HepG2 (cell line): ENCODE measurements around the gene TBC1D22A. TPM values are rescaled to one million over a fixed set of nuclear protein-coding genes. Genes with fewer than 3 reads are reported as not detected.

Source experiments
- ATAC-seq: fragments of 200-7000 bp; cut with Tn5 transposase; 3 replicates; pipeline ENCODE4 v1.9.1; 2020; ENCODE audit warnings: mild to moderate bottlenecking, moderate library complexity
- BruUV-seq: library from RNA; stranded (reverse); fragments of 400-500 nt; replicated peaks from 2 replicates; lab custom pipeline; 2021; lab: Mats Ljungman, UMichigan
- CTCF ChIA-PET: fragments of 300-600 bp; formaldehyde crosslinking; extraction: SDS; loops from one replicate; lab custom pipeline; 2021; ENCODE audit warnings: low total read pairs, inconsistent platforms, low intra/inter-chr PET ratio; lab: Yijun Ruan, JAX
- POLR2A ChIA-PET: fragments of 350-600 bp; sonication (Branson Sonifier 250); formaldehyde crosslinking; loops from one replicate; lab custom pipeline; 2020; ENCODE audit warnings: antibody characterized with exemption, inconsistent platforms; lab: Yijun Ruan, JAX
- DNase-seq: peaks from one replicate; pipeline ENCODE4 v3.0.0-alpha.2; 2015; ENCODE audit warnings: low spot score
- FAIRE-seq: peaks from 3 replicates; lab custom pipeline; 2011; peaks lifted over from hg19 to GRCh38; lab: Jason Lieb, UNC
- H2AFZ ChIP-seq: one replicate; pipeline ENCODE4 v1.6.1; 2011; ENCODE audit warnings: low read length, inconsistent platforms
- H3K27ac ChIP-seq: fragments of 300-600 bp; 3 replicates; pipeline ENCODE4 v1.8.0; 2011; ENCODE audit warnings: mixed run types, mild to moderate bottlenecking, mixed read lengths, low read length, inconsistent platforms; ENCODE audit not compliant: insufficient read depth; ENCODE audit errors: extremely low read length
- H3K27me3 ChIP-seq, 2 experiments: fragments of 200-600 bp in 1 of 2; 2 replicates in 1 of 2; 3 replicates in 1 of 2; pipeline versions ENCODE4 v1.6.0 to v1.8.0; 2011; ENCODE audit warnings: low read length in 2 of 2, mild to moderate bottlenecking in 2 of 2, moderate library complexity in 2 of 2, inconsistent platforms in 1 of 2; ENCODE audit not compliant: insufficient read depth in 2 of 2, control insufficient read depth in 1 of 2
- H3K36me3 ChIP-seq, 2 experiments: fragments of 200-600 bp in 1 of 2; replicated peaks in 1 of 2; 2 replicates in 1 of 2; 3 replicates in 1 of 2; pipeline versions ENCODE4 v1.5.1 to v1.8.0; 2011; ENCODE audit warnings: low read length in 2 of 2, inconsistent platforms in 1 of 2; ENCODE audit not compliant: insufficient read depth in 2 of 2, control insufficient read depth in 1 of 2
- H3K4me1 ChIP-seq: 2 replicates; pipeline ENCODE4 v1.5.1; 2012; ENCODE audit warnings: low read length, inconsistent platforms; ENCODE audit not compliant: insufficient read depth
- H3K4me2 ChIP-seq: 2 replicates; pipeline ENCODE4 v1.6.0; 2011; ENCODE audit warnings: low read depth, low read length, inconsistent platforms
- H3K4me3 ChIP-seq, 3 experiments: fragments of 200-600 bp in 1 of 3; sonication (generic), shearing (Covaris generic) in 1 of 3; replicated peaks in 1 of 3; 2 replicates each; pipeline ENCODE4 v1.5.1; 2011 to 2016; ENCODE audit warnings: low read length in 3 of 3, inconsistent platforms in 2 of 3, low read depth in 2 of 3, mild to moderate bottlenecking in 2 of 3, control low read depth in 1 of 3, mixed read lengths in 1 of 3; ENCODE audit not compliant: insufficient read depth in 1 of 3
- H3K79me2 ChIP-seq: one replicate; pipeline ENCODE4 v1.6.1; 2011; ENCODE audit warnings: low read length, inconsistent platforms; ENCODE audit not compliant: insufficient read depth
- H3K9ac ChIP-seq: 2 replicates; pipeline ENCODE4 v1.6.0; 2011; ENCODE audit warnings: mild to moderate bottlenecking, low read depth, low read length, inconsistent platforms; ENCODE audit not compliant: insufficient read depth
- H3K9me3 ChIP-seq: 2 replicates; pipeline ENCODE4 v1.5.1; 2012; ENCODE audit warnings: mild to moderate bottlenecking, low read length
- H4K20me1 ChIP-seq: 2 replicates; pipeline ENCODE4 v1.6.0; 2011; ENCODE audit warnings: inconsistent platforms, mild to moderate bottlenecking, low read length, moderate library complexity; ENCODE audit not compliant: insufficient read depth
- ASH2L ChIP-seq: fragments of 300-600, 200-600 bp; sonication (generic); IDR thresholded peaks from 2 replicates; pipeline ENCODE4 v1.7.0; 2017; ENCODE audit warnings: low read depth, mild to moderate bottlenecking, moderate library complexity, mixed read lengths, low read length; ENCODE audit not compliant: insufficient read length
- NCOA1 ChIP-seq: sonication (generic); formaldehyde crosslinking; IDR thresholded peaks from 2 replicates; pipeline ENCODE4 v1.9.0; 2021; ENCODE audit warnings: missing genetic modification reagents
- SMARCC2 ChIP-seq: fragments of 450-650 bp; IDR thresholded peaks from 2 replicates; pipeline ENCODE4 v1.6.1; 2017; ENCODE audit warnings: antibody characterized with exemption, mild to moderate bottlenecking
- ZNF121 ChIP-seq: sonication (generic); formaldehyde crosslinking; IDR thresholded peaks from 2 replicates; pipeline ENCODE4 v1.5.0; 2020; ENCODE audit warnings: mild to moderate bottlenecking, missing genetic modification reagents
- ZNF879 ChIP-seq: sonication (generic); formaldehyde crosslinking; IDR thresholded peaks from 2 replicates; pipeline ENCODE4 v1.8.1; 2023; ENCODE audit warnings: missing genetic modification reagents
- WGBS: methylation state at CpG from one replicate; pipeline ENCODE4 v1.1.6; 2017; ENCODE audit warnings: low lambda C conversion rate; 5-methylcytosine and 5-hydroxymethylcytosine counted together
- in situ Hi-C: cut with HindIII; loops from 2 replicates; pipeline ENCODE4 v1.10.0; 2017; ENCODE audit warnings: low pct_unique_long_range_greater_than_20kb; ENCODE audit not compliant: extremely low pct_ligation_motif_present
- intact Hi-C: fragments of 100-400 bp; cut with micrococcal nuclease; formaldehyde crosslinking; loops from one replicate; pipeline ENCODE4 v1.10.0; 2022; ENCODE audit not compliant: unreplicated experiment
- polyA plus RNA-seq, 8 experiments: library from polyadenylated mRNA; depleted of rRNA in 3 of 8; stranded (reverse) in 7 of 8; unstranded in 1 of 8; fragments of >200 nt; fragmentation: Illumina TruSeq in 4 of 8; extraction: Trizol in 4 of 8; gene quantifications; 2 replicates each; pipeline versions ENCODE4 v1.2.1 to v1.2.3, GENCODE V29; 2011 to 2016; ENCODE audit warnings: low read depth in 4 of 8, missing spikeins in 1 of 8, mixed read lengths in 1 of 8; ENCODE audit not compliant: insufficient read depth in 1 of 8
- total RNA-seq, 5 experiments: library from RNA; depleted of rRNA; stranded (reverse); fragments of >200 nt; fragmentation: Illumina TruSeq; extraction: Trizol; gene quantifications; 2 replicates each; pipeline ENCODE4 v1.2.3, GENCODE V29; 2016; ENCODE audit warnings: low read depth in 1 of 5

The TBC1D22A gene
- total and polyA plus RNA-seq, 2 of the 13 experiments (the other 11 are each of a cell fraction or from before 2014, with no cell fraction given) = 17.3 to 18.0 TPM

- Histone ChIP-seq H3K4me1 (no peaks in the 10 kb centered on the region), H2AFZ (no peak overlapping the region), H3K9me3 (no peaks in the 10 kb centered on the region), H3K27ac (no peak overlapping the region), H3K79me2 (no peaks in the 10 kb centered on the region), H4K20me1 (no peaks in the 10 kb centered on the region), H3K27me3 (0 out of 5 replicates have a peak, but pooled peaks cover 0 to 8% of the 10 kb centered on the region in 2 experiments), H3K9ac (no peak overlapping the region), H3K36me3 (no peaks in the 10 kb centered on the region), H3K4me2 (no peak overlapping the region), H3K4me3 (no peak overlapping the region)
- DNase-seq (no peak), ATAC-seq (no peak), FAIRE-seq (no peak)
- intact Hi-C loops = loop anchor here (10.0 kb wide), 1 partner anchor 1279 kb away; no protein-coding TSS in a partner anchor
- in situ Hi-C loops = loop anchor here (25.0 kb wide), 1 partner anchor 1271 kb away; a partner anchor contains a TSS
- ChIA-PET CTCF (no interaction called here), POLR2A (no interaction called here)
- TF ChIP-seq ZNF121 (CRISPR knock-in tag) (no peak), SMARCC2 (no peak), ZNF879 (CRISPR knock-in tag) (no peak)
- WGBS = 3% methylated on average over 3 of the region's 5 CpGs
- no TSS peak for BruUV-seq
Measured at GRCh38 chr22:47215851-47216250, 453.4 kb downstream of the TBC1D22A start.

- Histone ChIP-seq H3K27ac (no peak overlapping the region), H3K36me3 (no peaks in the 10 kb centered on the region), H3K4me3 (no peak overlapping the region), H4K20me1 (no peaks in the 10 kb centered on the region), H3K9me3 (no peaks in the 10 kb centered on the region), H3K27me3 (peaks cover 0 to 14% of the 10 kb centered on the region in 2 experiments; a peak in 1 of 5 replicates), H3K4me2 (no peak overlapping the region), H3K9ac (no peak overlapping the region), H3K79me2 (no peaks in the 10 kb centered on the region), H2AFZ (no peak overlapping the region), H3K4me1 (no peaks in the 10 kb centered on the region)
- ATAC-seq (no peak), FAIRE-seq (no peak), DNase-seq (no peak)
- TF ChIP-seq NCOA1 (CRISPR knock-in tag) (no peak), ASH2L (no peak)
- WGBS = 39% methylated on average over 15 of the region's 15 CpGs
- ChIA-PET CTCF (no interaction called here), POLR2A (no interaction called here)
- no TSS peak for BruUV-seq
- in situ Hi-C loops = loop anchor here (25.0 kb wide), 1 partner anchor 1269 kb away; a partner anchor contains a TSS
- intact Hi-C loops = loop anchor here (10.0 kb wide), 1 partner anchor 1276 kb away; no protein-coding TSS in a partner anchor
Measured at GRCh38 chr22:47218671-47219070, 456.2 kb downstream of the TBC1D22A start.
